ENCODE measurements around the gene LURAP1L.

The LURAP1L gene

DNA sequence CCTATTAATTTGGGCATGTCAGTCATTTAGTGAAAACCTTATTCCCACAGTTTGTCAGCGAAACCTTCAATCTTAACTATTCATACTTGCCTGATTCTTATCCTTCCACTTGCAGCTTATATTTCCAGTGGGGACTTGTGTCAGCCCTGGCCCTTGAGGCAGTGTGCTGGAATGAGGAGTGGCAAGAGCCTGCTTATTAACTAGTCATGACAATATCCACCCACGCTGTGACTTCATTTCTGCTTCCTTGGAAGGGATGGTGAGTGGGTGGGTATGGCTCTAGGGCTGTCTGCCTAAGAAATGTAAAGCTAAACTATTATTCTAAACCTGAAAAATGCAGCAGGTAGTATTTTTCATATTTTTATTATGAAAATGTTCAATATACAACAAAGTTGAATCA, 34.0 kb upstream of the LURAP1L start:
- Histone ChIP-seq H3K9me3 (ENCODE audit: low read depth, low read length) (no peaks in the 10 kb centered on the region), H3K36me3 (ENCODE audit: insufficient read depth, low read length) (no peaks in the 10 kb centered on the region), H3K27ac (no peak overlapping the region), H3K9ac (ENCODE audit: insufficient read length) (no peak overlapping the region), H3K4me3 (no peak overlapping the region)
- no peak for DNase-seq (ENCODE audit: low read depth, low spot score)
- TF ChIP-seq EZH2 (IDR thresholded peaks at IDR 0.05) = no peak
- no peak for TF ChIP-seq POLR2AphosphoS5 (IDR thresholded peaks at IDR 0.05; ENCODE audit: borderline replicate concordance, low read depth, low read length)
- no peak for TF ChIP-seq FOXP2 (optimal IDR thresholded peaks at IDR 0.05; ENCODE audit: control extremely low read depth, extremely low read length, insufficient read depth)

DNA sequence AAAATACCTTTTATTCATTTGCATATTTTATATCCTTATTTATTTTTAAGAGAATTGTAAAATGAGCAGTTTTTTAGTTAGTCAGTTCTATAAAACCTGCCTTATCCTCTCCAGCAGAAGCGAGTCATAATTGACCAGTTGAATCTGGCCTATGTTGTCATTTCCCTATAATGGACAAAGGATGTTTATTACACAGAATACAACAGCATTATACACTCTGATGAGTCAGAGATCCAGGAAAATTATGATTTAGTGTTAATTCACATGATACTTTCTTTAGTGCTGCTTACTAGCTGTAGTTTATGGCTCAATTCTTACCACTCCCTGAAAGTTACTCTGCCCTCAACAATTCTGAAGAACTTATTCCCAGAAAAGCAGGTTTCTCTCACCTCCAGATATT, 26.8 kb upstream of the LURAP1L start:
- H3K27ac ChIP-seq = no peak overlapping the region

DNA sequence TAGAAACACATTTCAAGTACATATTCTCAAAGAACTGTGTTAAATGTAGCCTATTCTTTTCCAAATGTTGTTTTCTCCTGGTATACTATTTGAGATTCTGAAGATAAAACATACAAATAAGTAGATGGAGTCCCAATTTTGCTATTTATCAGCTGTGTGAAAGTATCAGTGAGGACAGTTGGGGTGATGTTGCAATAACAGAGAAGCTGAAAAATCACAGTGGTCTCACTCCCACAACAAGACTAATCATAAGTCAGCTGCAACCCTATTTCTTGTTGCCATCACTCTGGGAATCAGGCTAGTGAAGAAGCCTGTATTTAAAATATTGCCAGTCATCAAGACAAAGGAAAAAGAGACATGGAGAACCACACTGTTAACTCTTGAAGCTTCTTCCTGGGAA, 25.9 kb upstream of the LURAP1L start:
- no peak for TF ChIP-seq EZH2 (IDR thresholded peaks at IDR 0.05)
- no peak overlapping the region for H3K27ac ChIP-seq

More for the DNA sequence above, 26.8 kb upstream of the LURAP1L start:
- Histone ChIP-seq H3K36me3 (ENCODE audit: insufficient read depth, low read length) (no peaks in the 10 kb centered on the region), H3K9ac (ENCODE audit: insufficient read length) (no peak overlapping the region), H3K9me3 (ENCODE audit: low read depth, low read length) (no peaks in the 10 kb centered on the region), H3K4me3 (no peak overlapping the region)
- no peak for DNase-seq (ENCODE audit: low read depth, low spot score)
- no peak for TF ChIP-seq FOXP2 (optimal IDR thresholded peaks at IDR 0.05; ENCODE audit: control extremely low read depth, extremely low read length, insufficient read depth)
- no peak for TF ChIP-seq EZH2 (IDR thresholded peaks at IDR 0.05)
- no peak for TF ChIP-seq POLR2AphosphoS5 (IDR thresholded peaks at IDR 0.05; ENCODE audit: borderline replicate concordance, low read depth, low read length)

DNA sequence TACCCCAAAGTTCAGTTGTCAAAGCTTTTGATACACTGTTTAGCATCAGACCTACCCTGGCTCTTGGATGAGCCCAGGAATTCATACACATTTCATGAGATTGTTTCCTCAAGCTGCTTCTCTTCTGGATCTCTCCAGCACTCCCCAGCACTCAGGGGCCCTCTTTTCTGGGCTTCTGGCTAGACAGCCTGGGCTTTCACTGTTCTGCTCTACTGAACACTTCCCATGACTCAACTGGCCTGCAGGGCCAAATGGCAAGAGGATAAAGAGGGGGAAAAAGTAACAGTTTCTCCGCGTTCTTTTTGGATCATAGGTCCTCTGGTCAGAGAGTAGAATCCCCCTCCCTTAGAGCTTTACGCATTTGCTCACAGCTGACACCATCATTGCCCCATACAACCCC, 20.9 kb upstream of the LURAP1L start:
- Histone ChIP-seq H3K27ac (no peak overlapping the region), H3K9ac (ENCODE audit: insufficient read length) (no peak overlapping the region), H3K36me3 (ENCODE audit: insufficient read depth, low read length) (no peaks in the 10 kb centered on the region), H3K9me3 (ENCODE audit: low read depth, low read length) (no peaks in the 10 kb centered on the region), H3K4me3 (no peak overlapping the region)
- TF ChIP-seq POLR2AphosphoS5 (IDR thresholded peaks at IDR 0.05; ENCODE audit: borderline replicate concordance, low read depth, low read length) = no peak
- no peak for TF ChIP-seq EZH2 (IDR thresholded peaks at IDR 0.05)
- no peak for TF ChIP-seq FOXP2 (optimal IDR thresholded peaks at IDR 0.05; ENCODE audit: control extremely low read depth, extremely low read length, insufficient read depth)
- DNase-seq (ENCODE audit: low read depth, low spot score) = no peak

More for the DNA sequence above, 25.9 kb upstream of the LURAP1L start:
- H3K36me3 ChIP-seq (ENCODE audit: insufficient read depth, low read length) = no peaks in the 10 kb centered on the region
- H3K9ac ChIP-seq (ENCODE audit: insufficient read length) = no peak overlapping the region
- DNase-seq (ENCODE audit: low read depth, low spot score) = no peak
- H3K4me3 ChIP-seq = no peak overlapping the region
- H3K9me3 ChIP-seq (ENCODE audit: low read depth, low read length) = no peaks in the 10 kb centered on the region

DNA sequence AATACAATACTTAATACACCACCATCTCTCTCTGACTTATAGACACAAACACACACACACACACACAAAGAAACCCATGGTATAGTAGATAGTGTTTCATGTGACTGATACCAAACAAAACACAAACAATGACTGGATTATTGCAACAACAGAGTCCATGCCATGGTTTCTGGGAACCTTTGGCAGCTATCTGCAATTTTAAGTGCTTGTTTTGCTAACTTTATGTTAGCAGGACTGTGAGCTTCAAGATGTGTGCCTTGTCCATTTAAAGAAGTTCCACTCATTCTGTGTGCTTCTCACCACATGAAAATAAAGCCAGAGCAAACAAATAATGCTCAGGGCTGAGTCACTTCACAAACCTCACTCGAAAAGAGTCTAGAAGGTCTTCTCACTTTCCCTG, 15.1 kb upstream of the LURAP1L start:
- H3K27ac ChIP-seq = no peak overlapping the region
- H3K36me3 ChIP-seq (ENCODE audit: insufficient read depth, low read length) = no peaks in the 10 kb centered on the region
- no peak overlapping the region for H3K4me3 ChIP-seq
- DNase-seq (ENCODE audit: low read depth, low spot score) = no peak
- H3K9ac ChIP-seq (ENCODE audit: insufficient read length) = no peak overlapping the region
- no peaks in the 10 kb centered on the region for H3K9me3 ChIP-seq (ENCODE audit: low read depth, low read length)
- no peak for TF ChIP-seq FOXP2 (optimal IDR thresholded peaks at IDR 0.05; ENCODE audit: control extremely low read depth, extremely low read length, insufficient read depth)
- TF ChIP-seq POLR2AphosphoS5 (IDR thresholded peaks at IDR 0.05; ENCODE audit: borderline replicate concordance, low read depth, low read length) = no peak

DNA sequence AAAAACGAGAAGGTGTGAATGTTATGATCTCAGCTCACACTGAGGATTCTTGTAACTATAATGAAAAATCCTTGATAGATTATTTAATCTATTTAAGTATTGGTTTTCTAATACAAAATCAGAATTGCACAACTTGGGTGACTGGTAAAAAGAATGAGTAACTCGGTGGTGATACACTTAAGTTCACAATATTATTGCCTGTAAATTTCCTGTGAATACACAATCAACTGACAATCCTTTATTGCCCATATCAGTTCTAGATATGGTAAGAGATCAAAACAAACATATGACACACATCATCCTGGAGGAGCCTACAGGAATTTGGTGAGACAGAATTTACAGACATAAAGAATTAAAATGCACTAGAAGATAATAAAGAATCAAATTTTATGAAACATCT, 14.1 kb upstream of the LURAP1L start:
- Histone ChIP-seq H3K9ac (ENCODE audit: insufficient read length) (no peak overlapping the region), H3K4me3 (no peak overlapping the region), H3K27ac (no peak overlapping the region), H3K36me3 (ENCODE audit: insufficient read depth, low read length) (no peaks in the 10 kb centered on the region), H3K9me3 (ENCODE audit: low read depth, low read length) (no peaks in the 10 kb centered on the region)
- DNase-seq (ENCODE audit: low read depth, low spot score) = no peak
- TF ChIP-seq POLR2AphosphoS5 (IDR thresholded peaks at IDR 0.05; ENCODE audit: borderline replicate concordance, low read depth, low read length) (no peak), EZH2 (IDR thresholded peaks at IDR 0.05) (no peak), FOXP2 (optimal IDR thresholded peaks at IDR 0.05; ENCODE audit: control extremely low read depth, extremely low read length, insufficient read depth) (no peak)

DNA sequence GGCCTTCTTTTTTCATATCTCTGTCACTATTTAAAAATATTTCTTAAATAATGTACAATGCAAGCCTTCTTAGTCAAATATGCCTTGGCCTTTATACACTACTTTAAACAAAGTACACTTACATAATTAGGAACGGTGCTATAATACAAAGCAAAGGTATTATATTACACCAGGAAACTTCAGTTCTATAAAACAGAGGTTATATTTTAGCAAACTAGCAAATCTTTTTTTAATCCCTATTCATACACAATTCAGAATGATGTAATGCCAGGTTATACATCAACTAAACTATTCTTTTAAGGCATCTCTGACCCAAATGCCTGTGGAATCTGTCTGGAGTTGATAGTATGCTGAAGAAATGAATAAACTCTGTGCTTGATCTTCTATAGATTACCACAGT, 10.7 kb upstream of the LURAP1L start:
- Histone ChIP-seq H3K36me3 (ENCODE audit: insufficient read depth, low read length) (no peaks in the 10 kb centered on the region), H3K9me3 (ENCODE audit: low read depth, low read length) (no peaks in the 10 kb centered on the region), H3K9ac (ENCODE audit: insufficient read length) (no peak overlapping the region), H3K4me3 (no peak overlapping the region), H3K27ac (no peak overlapping the region)
- no peak for DNase-seq (ENCODE audit: low read depth, low spot score)
- no peak for TF ChIP-seq FOXP2 (optimal IDR thresholded peaks at IDR 0.05; ENCODE audit: control extremely low read depth, extremely low read length, insufficient read depth)
- TF ChIP-seq POLR2AphosphoS5 (IDR thresholded peaks at IDR 0.05; ENCODE audit: borderline replicate concordance, low read depth, low read length) = no peak
- no peak for TF ChIP-seq EZH2 (IDR thresholded peaks at IDR 0.05)

DNA sequence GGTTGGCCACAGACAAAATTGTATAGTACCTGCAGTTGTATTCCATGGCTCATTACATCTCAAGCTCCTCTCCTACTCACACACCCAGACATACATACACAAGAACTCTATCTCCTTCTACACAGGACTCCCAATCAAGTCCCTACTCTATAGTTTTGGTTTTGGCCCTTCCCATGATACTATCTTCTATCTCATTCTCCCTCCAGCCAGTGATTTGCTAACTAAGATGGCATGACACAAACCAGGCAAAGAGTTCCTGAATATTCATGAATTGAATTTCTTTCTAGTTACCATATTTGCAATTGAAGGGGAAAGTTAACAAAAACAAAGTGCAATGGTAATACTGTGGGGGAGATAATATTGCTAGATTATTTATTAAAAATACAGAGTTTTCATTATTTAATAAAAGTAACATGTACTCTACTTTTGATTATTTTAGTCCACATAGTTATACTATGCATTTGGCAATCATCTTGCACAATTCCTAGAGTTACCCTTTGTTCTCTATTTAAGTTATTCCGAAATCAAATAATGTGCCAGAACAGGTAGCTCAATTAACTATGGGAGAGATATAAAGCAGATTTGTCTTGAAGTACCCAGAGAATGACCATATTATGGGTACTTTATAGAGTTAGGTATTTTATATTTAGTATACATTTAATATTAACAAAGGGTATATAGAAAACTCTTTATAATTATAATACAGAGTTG, 9.6 kb upstream of the LURAP1L start:
- H3K27ac ChIP-seq = no peak overlapping the region
- no peak overlapping the region for H3K4me3 ChIP-seq
- H3K9me3 ChIP-seq (ENCODE audit: low read depth, low read length) = no peaks in the 10 kb centered on the region
- H3K9ac ChIP-seq (ENCODE audit: insufficient read length) = no peak overlapping the region
- no peak for DNase-seq (ENCODE audit: low read depth, low spot score)
- no peak for TF ChIP-seq POLR2AphosphoS5 (IDR thresholded peaks at IDR 0.05; ENCODE audit: borderline replicate concordance, low read depth, low read length)
- no peak for TF ChIP-seq FOXP2 (optimal IDR thresholded peaks at IDR 0.05; ENCODE audit: control extremely low read depth, extremely low read length, insufficient read depth)
- no peak for TF ChIP-seq EZH2 (IDR thresholded peaks at IDR 0.05)
- no peaks in the 10 kb centered on the region for H3K36me3 ChIP-seq (ENCODE audit: insufficient read depth, low read length)

DNA sequence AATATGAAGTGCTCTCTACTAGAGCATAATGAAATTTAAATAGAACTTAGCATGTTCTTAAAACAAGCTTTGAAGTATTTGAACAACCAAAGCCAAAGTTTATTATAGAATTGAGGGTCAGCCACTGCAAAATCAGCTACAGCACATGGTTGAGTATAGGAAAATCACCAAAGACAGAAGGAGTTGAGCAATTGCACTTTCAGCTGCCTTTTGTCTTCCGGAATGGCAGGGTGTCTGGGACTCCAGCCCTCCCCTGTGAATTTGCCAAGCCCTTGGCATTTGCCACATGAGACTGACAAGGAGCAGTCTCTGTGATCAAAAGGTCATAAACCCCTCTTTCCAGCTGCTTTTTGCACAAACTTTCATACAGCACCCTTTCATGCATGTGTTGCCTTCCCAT, 8.5 kb upstream of the LURAP1L start:
- no peak for TF ChIP-seq FOXP2 (optimal IDR thresholded peaks at IDR 0.05; ENCODE audit: control extremely low read depth, extremely low read length, insufficient read depth)
- no peak for TF ChIP-seq EZH2 (IDR thresholded peaks at IDR 0.05)
- TF ChIP-seq POLR2AphosphoS5 (IDR thresholded peaks at IDR 0.05; ENCODE audit: borderline replicate concordance, low read depth, low read length) = no peak
- H3K9me3 ChIP-seq (ENCODE audit: low read depth, low read length) = no peaks in the 10 kb centered on the region
- H3K9ac ChIP-seq (ENCODE audit: insufficient read length) = no peak overlapping the region
- no peak overlapping the region for H3K4me3 ChIP-seq
- no peak overlapping the region for H3K27ac ChIP-seq
- no peaks in the 10 kb centered on the region for H3K36me3 ChIP-seq (ENCODE audit: insufficient read depth, low read length)
- DNase-seq (ENCODE audit: low read depth, low spot score) = no peak

Data from SK-N-MC (cell line).